Epidermal melanocyte (primary cell): ENCODE data around the gene FARP1.
A peak's percentile ranks its signal among the peaks of the same experiment; 100 is the strongest.

Experiments used
- DNase-seq: peaks from one replicate; pipeline ENCODE4 v3.0.0; 2011; ENCODE audit warnings: low spot score; ENCODE audit not compliant: insufficient read length

The FARP1 gene

DNA sequence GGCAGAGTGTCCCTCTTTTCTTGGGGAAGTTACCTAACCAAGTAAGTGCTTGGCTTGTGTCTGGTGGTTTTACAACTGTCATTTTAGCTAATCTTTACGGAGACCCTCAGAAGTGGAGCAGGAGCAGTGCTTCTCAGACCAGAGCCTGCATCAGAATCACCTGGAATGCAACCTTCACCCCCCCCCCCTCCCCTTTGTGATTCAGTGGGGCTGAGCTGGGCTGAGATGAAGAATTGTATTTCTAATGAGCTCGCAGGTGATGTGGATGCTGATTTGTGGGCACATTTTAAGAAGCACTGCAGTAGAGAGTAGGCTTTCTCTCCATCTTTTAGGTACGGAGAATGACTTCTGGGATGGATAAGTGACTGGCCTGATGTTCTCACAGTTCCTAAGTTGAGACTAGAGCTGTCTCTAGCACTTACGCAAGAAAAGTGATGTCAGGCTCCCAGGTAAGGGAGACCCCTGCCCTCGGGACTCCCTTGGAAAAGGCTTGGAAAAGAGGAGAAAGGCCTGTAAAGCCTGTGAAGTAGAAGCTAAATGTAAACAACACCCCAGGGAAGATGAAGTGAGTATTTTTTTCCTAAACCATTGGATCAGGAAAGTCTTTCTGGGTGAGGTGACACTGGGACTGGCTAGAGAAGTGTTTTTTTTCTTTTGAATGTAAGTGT lies 57.5 kb downstream of the FARP1 start:
- DNase-seq = no peak

DNA sequence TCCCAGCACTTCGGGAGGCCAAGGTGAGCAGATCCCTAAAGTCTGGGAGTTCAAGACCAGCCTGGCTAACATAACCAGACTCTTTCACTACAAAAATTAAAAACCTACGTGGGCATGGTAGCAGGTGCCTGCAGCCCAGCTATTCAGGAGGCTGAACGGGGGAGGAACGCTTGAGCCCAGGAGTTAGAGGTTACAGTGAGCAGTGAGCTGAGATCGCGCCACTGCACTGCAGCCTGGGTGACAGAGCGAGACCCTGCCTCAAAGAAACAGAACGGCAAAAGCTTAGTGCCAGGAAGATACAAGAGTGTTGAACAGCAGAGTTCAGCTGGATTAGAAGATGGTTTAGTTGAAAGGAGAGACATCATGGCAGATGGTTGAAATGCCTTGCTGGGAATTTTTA lies 58.3 kb downstream of the FARP1 start:
- no peak for DNase-seq

DNA sequence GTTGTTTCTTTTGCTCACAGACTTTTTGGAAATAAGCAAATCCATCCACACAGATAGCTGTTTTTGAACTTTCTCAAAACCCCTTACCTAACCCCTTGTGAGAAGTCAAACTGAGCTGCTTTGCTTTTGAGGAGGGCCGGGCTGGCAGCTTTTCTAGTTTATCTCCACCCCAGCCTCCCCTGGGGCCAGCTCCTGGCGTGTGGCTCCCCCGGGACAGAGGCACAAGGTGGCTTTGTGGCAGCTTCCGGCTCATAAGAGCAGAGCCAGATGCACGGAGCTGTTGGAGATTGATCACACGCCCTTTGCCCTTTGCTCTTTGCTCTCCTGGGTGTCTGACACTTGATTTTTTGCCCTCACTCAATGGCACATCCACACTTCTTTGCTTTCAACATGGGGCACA lies 59.1 kb downstream of the FARP1 start:
- no peak for DNase-seq

DNA sequence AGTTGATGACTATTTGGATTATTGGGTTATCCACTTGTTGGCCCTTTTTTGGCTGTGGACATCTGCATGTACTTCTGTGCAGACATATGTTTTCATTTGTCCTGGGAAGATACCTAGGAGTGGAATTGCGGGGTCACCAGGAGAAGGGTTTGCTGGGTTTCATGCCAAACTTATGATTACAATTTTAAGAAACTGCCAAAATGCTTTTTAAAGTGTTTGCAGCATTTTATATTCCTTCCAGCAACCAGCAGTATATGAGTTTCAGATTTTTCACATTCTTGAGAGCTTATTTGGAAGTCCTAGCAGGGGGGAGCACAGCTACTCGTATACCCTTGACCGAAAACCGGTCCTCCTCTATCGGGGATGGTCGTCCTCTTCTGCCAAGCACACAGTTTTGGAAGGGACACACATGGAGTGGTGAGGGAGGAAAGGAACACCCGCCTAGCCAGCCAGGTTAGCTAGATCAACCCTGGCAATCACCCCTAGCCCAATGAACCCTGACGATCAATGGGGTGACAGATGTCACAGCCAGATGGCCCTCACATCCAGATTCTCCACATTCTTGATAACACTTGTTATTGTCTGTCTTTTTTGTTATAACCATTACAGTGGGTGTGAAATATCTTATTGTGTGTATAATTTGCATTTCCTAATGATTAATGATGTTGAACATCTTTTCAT lies 60.9 kb downstream of the FARP1 start:
- DNase-seq = no peak

DNA sequence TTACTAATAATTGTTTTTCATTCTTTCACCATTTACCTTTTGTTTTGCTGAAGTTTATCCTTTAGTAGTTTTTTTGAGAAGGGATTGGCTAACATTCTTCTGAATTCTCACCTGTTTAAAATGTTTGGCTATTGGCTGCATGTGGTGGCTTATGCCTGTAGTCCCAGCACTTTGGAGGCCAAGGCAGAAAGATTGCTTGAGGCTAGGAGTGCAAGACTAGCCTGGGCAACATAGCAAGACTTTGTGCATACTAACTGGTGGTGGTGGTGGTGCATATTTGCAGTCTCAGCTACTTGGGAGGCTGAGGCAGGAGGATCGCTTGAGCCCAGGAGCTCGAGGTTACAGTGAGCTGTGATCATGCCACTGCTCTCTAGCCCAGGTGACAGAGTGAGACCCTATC lies 61.7 kb downstream of the FARP1 start:
- no peak for DNase-seq

DNA sequence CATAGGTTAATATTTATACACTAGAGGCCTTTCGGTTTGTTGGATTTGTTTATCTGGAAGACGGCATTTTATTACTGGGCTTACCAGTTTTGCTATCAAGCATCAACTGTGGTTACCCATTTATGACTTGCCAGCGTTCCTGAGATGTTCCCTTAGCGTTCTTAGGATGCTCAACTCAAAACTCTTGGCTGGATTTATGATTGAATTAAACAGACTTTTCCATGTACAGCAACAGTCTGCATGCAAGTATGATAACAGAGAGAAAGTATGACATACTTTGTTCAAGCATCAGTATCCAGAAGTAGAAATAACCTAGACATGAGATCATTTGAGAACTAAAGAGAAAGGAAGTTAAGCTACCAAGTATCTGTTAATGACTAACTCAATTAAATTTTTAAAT lies 64.1 kb downstream of the FARP1 start:
- peak; percentile 57 for DNase-seq

DNA sequence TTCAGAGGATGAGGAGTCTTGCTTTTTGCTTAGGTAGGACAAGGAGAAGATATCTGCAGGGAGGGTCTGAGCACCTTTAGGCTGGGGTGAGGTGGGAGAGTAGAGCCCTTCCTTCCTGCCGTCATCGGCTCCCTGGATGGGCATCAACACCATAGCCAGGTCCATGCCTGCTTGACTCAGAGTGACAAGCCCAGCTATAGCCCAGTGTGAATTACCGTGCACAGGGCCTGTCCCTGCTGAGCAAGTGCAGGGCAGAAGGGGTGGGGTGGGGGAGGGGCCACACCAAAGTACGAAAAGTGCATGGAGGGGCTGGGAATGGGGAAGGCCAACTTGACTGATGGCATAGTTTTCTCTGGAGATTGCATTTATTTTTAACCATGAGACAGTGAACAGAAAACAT lies 64.5 kb downstream of the FARP1 start:
- DNase-seq = no peak

DNA sequence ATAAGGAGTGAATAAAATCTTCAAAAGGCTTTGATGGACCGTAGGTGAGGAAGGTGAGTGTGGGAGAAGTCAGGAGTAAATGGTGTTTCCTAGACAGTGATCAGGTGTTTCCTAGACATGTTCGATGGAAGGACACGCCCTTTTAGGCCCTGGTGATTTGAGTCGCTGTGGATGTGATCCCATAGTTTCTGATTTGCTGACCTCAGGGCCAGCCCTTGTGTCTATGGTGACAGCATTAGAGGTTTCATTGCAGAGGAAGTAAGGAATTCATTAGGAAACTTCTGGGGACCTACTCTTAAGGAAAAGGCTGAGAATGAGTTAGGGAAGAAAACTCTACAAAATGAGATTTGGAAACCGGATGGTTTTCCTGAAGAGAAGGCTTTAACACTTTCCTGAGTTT lies 65.7 kb downstream of the FARP1 start:
- no peak for DNase-seq

DNA sequence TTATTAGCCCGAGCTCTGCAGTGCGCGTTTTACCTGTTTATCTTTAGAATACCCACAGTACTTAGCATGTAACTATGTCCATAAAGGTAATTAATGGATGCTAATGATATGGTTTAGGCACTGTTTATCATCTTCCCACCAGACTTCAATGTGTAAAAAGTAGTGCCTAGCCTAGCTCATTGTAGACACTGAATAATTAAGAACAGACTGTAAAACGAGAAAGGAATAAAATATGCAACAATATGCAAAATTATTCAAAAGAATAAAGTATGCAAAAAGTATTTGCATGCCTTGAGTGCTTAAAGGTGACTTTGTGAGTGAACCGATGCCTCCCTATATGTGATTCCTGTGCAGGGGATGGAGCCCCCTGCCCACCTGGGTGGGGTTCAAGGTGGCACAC lies 69.9 kb downstream of the FARP1 start:
- no peak for DNase-seq

DNA sequence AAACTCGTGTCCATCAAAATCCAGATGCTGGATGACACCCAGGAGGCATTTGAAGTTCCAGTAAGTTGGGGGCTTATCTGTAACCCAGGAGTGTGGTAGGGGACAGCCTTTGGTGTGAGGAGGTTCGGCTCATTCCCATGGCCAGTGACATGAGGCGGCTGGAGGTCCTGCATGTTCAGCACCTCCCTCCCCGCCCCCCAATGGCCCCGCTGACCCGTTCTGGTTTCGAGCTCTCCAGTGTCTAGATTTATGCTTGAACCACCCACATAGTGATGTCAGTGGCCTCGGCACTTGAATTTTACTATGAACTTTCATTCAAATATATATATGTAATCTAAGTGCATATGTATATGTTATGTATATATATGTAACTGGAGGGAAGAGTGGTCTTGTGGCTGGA lies 70.5 kb downstream of the FARP1 start:
- DNase-seq = no peak

DNA sequence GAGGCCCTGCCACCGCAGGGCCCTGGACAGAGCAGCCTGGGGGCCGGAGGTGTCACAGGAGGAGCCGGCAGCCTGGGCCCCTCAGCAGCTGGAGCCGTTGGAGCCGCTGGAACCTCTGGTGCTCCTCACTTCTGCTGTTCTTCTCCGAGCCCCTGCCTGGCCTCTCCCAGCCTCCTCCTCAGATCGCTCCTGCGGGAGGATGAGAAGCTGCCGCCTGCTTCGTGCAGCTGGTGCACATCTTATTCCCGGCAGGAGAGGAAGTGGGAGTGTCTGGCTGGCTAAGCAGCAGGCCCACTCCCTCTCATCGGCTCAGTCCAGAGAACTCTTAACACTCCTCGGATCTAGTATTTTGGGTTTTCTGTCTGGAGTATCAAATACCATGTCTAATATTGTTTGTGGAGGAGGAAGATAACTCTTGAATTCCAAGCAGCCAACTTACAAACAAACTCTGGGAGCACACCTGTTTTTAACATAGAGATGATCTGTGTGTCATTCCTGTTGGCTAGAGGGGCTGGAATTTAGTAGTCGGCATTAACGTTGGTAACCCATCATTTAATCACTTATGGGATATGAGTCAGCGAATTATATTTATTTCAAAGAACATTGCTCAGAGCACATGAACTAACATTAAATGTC lies 71.2 kb downstream of the FARP1 start:
- no peak for DNase-seq

DNA sequence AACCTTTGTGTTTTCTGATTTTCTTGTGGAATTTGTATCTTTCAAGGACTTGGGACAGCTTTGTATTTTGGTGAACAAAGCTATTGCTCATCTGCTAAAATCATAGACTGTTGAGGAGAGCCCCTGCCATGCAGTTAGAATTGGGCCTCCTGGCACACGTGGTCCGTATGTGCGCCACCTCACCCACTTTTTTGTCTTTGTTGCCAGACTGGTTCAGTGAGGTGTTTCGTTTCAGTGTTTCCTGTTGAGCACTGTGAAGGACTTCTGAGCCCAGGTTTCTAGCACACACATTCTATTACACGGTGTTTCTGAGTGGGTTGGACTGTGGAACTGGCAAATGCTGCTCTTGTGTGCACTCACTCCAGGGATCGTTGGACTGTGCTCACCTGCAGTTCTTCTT lies 71.8 kb downstream of the FARP1 start:
- no peak for DNase-seq

DNA sequence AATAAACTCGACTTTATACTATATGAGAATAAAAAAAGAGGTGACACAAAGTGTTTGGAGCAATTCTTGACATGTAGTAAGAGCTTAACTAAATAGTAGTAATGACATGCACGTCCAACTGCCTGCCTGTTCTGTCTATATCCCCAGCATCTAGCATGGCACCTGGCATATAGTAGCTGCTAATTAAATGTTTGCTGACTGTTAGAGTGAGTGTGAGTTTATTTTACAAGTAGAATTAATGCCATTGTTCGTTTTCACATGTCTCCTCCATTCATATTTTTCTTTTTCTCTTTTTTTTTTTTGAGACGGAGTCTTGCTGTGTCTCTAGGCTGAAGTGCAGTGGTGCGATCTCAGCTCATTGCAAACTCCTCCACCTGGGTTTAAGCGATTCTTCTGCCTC lies 72.6 kb downstream of the FARP1 start:
- DNase-seq = no peak

DNA sequence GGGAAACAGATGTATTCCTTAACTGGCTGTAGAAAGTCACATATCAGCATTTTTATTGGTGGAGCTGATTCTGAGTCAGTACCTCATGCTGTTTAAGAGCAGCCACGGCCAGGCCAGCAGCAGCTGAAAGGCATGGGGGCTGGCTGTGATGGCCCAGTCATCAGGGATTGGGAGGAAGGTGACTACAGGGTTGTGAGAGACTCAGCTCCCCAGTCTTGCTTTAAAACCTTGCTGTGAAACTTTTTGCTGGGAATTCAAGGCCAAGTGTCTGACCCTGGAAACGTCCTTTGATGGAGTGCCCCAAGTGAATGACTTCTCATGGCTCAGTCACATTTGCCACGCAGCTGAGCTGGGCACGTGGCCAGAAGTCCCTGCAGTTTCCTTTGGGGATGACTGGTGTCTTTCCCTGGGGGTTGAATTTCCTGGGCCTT lies 73.3 kb downstream of the FARP1 start:
- DNase-seq = no peak

DNA sequence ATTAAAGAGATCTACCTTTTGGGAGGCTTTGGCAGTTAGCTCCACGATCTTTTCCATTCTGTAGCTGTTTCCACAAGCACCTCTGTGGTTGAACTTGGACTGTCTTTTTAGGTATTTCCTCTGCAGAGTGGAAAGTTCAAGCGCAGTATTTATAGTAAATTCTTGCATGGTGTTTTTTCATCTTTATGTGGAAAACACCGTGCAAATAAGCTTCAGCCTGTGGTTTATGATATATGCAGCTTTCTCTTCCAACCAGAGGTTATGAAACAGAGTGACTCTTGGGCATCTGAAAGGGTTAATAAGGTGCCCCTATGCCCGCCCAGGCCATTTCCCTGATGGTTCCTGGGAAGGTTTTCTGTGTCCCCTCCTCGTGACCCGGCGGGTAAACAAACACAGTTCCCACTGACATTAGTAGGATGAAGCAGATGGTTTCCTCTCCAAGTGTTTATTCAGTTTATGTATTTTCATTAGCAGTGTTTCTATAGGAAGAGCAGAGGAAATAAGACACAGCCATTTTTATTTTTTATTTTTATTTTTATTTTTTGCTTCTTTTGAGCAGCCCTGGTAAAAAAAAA lies 73.9 kb downstream of the FARP1 start:
- no peak for DNase-seq

DNA sequence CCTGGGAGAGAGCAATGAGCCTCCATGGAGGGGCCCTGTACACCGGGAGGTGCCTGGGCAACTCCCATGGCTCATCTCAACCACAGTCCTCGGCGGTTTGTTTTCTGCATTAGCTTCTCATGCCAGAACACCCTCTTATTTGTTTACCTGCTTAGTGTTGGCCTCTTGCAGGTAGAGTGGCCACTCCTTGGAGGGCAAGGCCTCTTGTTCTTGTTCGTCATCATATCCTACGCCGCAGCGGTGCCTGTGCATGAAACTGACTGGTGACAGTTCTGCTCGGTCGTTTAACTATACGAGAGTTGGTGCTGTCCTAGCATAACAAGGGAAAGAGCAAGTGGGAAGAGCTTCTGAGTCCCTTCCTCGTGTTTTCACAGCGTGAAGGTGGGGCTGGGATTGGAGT lies 74.7 kb downstream of the FARP1 start:
- no peak for DNase-seq

DNA sequence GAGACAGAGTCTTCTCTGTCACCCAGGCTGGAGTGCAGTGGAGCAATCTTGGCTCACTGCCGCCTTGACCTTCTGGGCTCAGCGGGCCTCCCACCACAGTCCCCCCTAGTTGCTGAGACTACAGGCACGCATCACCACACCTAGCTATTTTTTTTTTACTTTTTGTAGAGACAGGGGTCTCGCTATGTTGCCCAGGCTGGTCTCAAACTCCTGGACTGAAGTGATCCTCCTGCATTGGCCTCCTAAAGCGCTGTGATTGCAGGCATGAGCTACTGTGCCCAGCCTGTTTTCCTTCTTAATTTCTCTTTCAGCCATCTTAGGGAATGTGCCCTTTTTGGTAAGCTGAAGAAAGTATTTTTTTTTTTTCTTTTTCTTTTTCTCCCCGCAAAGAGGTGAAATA lies 76.8 kb downstream of the FARP1 start:
- DNase-seq = no peak

DNA sequence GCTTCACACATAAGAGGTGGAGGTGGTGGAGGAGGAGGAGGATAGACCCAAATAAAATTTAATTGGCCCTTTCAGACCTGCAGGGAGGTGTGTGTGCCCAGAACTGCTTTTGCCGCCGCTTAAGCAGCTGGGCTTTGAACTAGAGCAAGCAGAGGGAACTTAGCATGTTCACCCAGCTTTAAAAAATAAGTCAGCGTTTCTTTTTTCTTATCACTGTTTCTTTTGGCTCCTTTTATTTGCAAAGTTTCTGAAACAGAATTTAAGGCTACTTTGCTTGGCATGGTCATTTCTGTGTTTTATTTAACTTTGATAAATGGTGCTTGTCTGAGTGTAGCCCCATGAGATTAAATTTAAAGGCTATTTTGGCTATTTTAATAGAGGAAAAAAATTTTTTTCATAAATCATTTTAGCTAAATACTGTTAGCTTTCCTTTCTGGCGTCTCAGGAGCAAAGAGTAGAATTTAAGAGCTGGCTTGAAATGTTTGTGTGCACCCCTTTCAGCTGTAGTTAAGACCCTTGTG lies 77.4 kb downstream of the FARP1 start:
- no peak for DNase-seq

DNA sequence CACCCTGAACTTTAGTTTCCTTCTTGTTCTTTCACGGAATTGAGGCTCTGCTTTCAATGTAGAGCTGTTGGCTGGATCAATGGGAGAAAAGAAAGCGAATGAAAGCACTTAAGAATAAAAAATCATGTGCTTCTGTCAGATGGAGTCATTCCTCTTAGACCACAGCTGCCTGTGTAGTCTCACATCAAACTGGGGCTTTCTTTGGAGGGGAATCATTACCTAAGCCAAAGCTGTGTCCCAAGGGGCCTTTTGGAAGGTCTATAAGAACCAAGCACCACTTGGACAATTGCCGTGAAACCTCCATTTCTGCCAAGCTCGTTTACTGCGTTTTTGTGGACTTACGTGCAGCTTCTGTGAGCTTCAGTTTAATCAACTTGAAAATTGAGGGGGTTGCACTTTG lies 78.3 kb downstream of the FARP1 start:
- peak; percentile 59 for DNase-seq

DNA sequence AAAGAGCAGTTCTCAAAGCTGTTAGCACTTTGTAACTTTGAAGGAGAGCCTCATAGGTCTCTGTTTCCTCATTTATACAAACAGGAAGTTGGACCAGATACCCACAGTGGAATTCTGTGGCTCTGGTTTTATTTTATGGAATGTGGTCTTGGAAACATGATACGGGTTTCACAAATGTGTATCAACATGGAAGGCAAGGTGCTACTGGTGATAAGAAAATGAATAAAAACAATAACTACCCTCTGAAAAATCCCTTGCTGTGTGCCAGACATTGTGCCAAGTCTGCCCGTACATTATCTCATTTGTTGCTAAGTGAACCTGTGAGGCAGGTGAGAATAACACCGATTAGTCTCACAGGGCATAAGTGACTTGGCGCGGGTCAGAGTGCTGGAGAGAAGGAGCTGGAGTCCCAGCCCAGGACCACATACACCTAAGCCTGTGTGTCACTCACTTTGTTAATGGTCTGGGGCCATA lies 79.2 kb downstream of the FARP1 start:
- DNase-seq = no peak

DNA sequence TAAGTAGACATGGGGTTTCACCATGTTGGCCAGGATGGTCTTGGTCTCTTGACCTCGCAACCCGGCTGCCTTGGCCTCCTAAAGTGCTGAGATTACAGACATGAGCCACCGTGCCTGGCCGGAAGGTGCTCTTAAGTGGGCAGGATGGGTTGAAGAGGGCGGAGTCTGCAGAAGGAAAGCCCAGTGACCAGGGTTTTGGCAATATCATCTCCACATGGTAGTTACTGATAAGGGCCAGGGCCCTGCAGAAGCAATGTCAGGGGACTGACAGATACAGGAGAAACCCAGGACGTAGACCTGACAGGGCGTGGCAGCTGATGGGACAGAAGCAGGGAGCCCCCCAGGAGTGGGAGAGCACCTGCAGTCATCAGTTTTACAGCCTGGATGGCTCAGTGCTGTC lies 79.9 kb downstream of the FARP1 start:
- no peak for DNase-seq

DNA sequence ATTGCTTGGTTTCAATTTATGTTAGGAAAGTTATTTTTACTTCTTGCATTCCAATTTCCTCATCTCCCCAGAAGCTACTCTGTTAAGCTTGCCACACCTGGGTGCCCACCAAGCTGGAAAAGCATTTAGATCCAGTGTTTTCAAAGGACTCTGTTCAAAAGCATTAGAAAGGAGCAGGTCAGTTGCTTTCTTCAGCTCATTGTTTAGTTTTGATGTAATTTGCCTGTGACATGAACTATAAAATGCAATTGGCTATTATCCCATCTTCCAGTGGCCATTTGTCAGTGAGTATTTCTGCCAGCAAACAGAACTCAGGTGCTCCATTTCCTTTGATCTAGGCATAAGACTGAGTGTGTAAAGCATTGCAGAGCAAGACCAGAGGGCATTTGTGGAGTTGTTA lies 80.8 kb downstream of the FARP1 start:
- no peak for DNase-seq
